ENCODE data around the gene PCDH1. TPM values are rescaled to one million over a fixed set of nuclear protein-coding genes. Genes with fewer than 3 reads are reported as not detected.

Gene PCDH1
- total and polyA plus RNA-seq, 2 donors (not counting 3 experiments of a cell fraction or from before 2014, with no cell fraction given) = 113 to 136 TPM

- H2AFZ ChIP-seq (ENCODE audit: low read depth, low read length) = no peak overlapping the region
- no peaks in the 10 kb centered on the region for H3K36me3 ChIP-seq (ENCODE audit: control insufficient read depth in 2 of 2, extremely low read depth in 1 of 2, insufficient read depth in 2 of 2, low read length in 2 of 2)
- dilution Hi-C loops (cut with MboI; ENCODE audit: extremely low pct_ligation_motif_present, low sequenced_read_pairs) (no loop called here), intact Hi-C loops (cut with micrococcal nuclease) (loop anchor here (1.0 to 5.0 kb wide), 3 partner anchors 20 to 41 kb away; partner anchors contain the start of gene PCDH1)
- ChIA-PET CTCF (interaction anchor here (1.1 to 2.0 kb wide), 8 partner anchors 9 to 144 kb away, joined by 3 to 8 read pairs (median 4); partner anchors contain the start of gene PCDH1), POLR2A (no interaction called here)
- no peak overlapping the region for H3K4me3 ChIP-seq (replicated peaks in 1 of 3; ENCODE audit: insufficient read depth in 1 of 3, low read depth in 1 of 3, low read length in 3 of 3)
- H3K79me2 ChIP-seq (ENCODE audit: control insufficient read depth, insufficient read depth, low read length) = no peaks in the 10 kb centered on the region
- peaks cover 66% of the 10 kb centered on the region for H3K4me1 ChIP-seq (ENCODE audit: control insufficient read depth, extremely low read depth, insufficient read depth, low read length)
- H3K27ac ChIP-seq (ENCODE audit: insufficient read depth, low read depth, low read length) = peak overlapping the region; percentile 78
- TF ChIP-seq MYC (IDR thresholded peaks at IDR 0.05; ENCODE audit: low read depth, low read length) (no peak), POLR2A (IDR thresholded peaks at IDR 0.05; ENCODE audit: low read depth, low read length) (no peak), GATA2 (IDR thresholded peaks at IDR 0.05; ENCODE audit: insufficient read depth, insufficient read length, low read depth, low read length) (no peak), MAX (IDR thresholded peaks at IDR 0.05; ENCODE audit: insufficient read depth, insufficient read length) (no peak), FOS (IDR thresholded peaks at IDR 0.05; ENCODE audit: borderline replicate concordance, insufficient read depth, low read length) (peak; percentile 35), CTCF (IDR thresholded peaks at IDR 0.05; ENCODE audit: extremely low read depth in 1 of 2, insufficient read depth in 1 of 2, low read depth in 1 of 2, low read length in 2 of 2) (no peak), JUN (IDR thresholded peaks at IDR 0.05; ENCODE audit: borderline replicate concordance, insufficient read depth, insufficient read length, low read depth) (peak; percentile 67), POLR2AphosphoS5 (IDR thresholded peaks at IDR 0.05; ENCODE audit: insufficient read depth, low read depth, low read length) (no peak)
- no peaks in the 10 kb centered on the region for H3K9me3 ChIP-seq (replicated peaks; ENCODE audit: control insufficient read depth, insufficient read depth, low read length)
- no peaks in the 10 kb centered on the region for H3K27me3 ChIP-seq (ENCODE audit: control insufficient read depth in 2 of 2, insufficient read depth in 2 of 2, low read length in 2 of 2)
- H3K9ac ChIP-seq (replicated peaks; ENCODE audit: extremely low read depth, insufficient read depth, low read length) = peak overlapping the region; percentile 64
- peak overlapping the region; percentile 48 for H3K4me2 ChIP-seq (ENCODE audit: insufficient read depth, low read length)
- no peaks in the 10 kb centered on the region for H4K20me1 ChIP-seq (replicated peaks; ENCODE audit: control insufficient read depth, extremely low read depth, insufficient read depth, low read length)
- TSS peak; percentile 6 for BruUV-seq (replicated peaks)
- FAIRE-seq (peak; percentile 73), DNase-seq (ENCODE audit: low read depth, low spot score) (peak; percentile 87)
- H3K9me1 ChIP-seq (replicated peaks; ENCODE audit: control insufficient read depth, extremely low read depth, insufficient read depth, low read length) = no peaks in the 10 kb centered on the region
Measured at GRCh38 chr5:141835928-141836670, 42.1 kb downstream of the PCDH1 start.
